Keratinocyte (primary cell): ENCODE data around the gene SSB.

Experiments used
- EZH2 ChIP-seq: IDR thresholded peaks from one replicate; pipeline ENCODE4 v1.6.1; 2012; ENCODE audit warnings: inconsistent platforms, mild to moderate bottlenecking, low read length, moderate library complexity
- TF ChIP-seq, protein P1 (sequence below), 3 experiments: IDR thresholded peaks in 1 of 3; conservative IDR thresholded peaks in 1 of 3; optimal IDR thresholded peaks in 1 of 3; 2 replicates in 2 of 3; 3 replicates in 1 of 3; pipeline versions ENCODE3 to v1.5.1; 2011; ENCODE audit warnings: low read length in 3 of 3, mild to moderate bottlenecking in 3 of 3, moderate library complexity in 2 of 3, control low read depth in 1 of 3, inconsistent platforms in 1 of 3; ENCODE audit not compliant: insufficient read depth in 2 of 3; ENCODE audit errors: extremely low read depth in 1 of 3

GRCh38 chr2:169757356-169757755 lies 41.3 kb upstream of the SSB start:
- no peak for TF ChIP-seq EZH2
- TF ChIP-seq, protein P1, sequence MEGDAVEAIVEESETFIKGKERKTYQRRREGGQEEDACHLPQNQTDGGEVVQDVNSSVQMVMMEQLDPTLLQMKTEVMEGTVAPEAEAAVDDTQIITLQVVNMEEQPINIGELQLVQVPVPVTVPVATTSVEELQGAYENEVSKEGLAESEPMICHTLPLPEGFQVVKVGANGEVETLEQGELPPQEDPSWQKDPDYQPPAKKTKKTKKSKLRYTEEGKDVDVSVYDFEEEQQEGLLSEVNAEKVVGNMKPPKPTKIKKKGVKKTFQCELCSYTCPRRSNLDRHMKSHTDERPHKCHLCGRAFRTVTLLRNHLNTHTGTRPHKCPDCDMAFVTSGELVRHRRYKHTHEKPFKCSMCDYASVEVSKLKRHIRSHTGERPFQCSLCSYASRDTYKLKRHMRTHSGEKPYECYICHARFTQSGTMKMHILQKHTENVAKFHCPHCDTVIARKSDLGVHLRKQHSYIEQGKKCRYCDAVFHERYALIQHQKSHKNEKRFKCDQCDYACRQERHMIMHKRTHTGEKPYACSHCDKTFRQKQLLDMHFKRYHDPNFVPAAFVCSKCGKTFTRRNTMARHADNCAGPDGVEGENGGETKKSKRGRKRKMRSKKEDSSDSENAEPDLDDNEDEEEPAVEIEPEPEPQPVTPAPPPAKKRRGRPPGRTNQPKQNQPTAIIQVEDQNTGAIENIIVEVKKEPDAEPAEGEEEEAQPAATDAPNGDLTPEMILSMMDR (optimal IDR thresholded peaks at IDR 0.05 in 1 of 3, IDR thresholded peaks at IDR 0.05 in 1 of 3, conservative IDR thresholded peaks at IDR 0.05 in 1 of 3; ENCODE audit: extremely low read depth in 1 of 3, insufficient read depth in 2 of 3, low read length in 3 of 3) = no peak
